ENCODE data around the gene FAM168B. TPM values are rescaled to one million over a fixed set of nuclear protein-coding genes. Genes with fewer than 3 reads are reported as not detected.

The FAM168B gene
- total and polyA plus RNA-seq, 2 of the 13 experiments (the other 11 are each of a cell fraction or from before 2014, with no cell fraction given) = 64.5 to 113 TPM

DNA sequence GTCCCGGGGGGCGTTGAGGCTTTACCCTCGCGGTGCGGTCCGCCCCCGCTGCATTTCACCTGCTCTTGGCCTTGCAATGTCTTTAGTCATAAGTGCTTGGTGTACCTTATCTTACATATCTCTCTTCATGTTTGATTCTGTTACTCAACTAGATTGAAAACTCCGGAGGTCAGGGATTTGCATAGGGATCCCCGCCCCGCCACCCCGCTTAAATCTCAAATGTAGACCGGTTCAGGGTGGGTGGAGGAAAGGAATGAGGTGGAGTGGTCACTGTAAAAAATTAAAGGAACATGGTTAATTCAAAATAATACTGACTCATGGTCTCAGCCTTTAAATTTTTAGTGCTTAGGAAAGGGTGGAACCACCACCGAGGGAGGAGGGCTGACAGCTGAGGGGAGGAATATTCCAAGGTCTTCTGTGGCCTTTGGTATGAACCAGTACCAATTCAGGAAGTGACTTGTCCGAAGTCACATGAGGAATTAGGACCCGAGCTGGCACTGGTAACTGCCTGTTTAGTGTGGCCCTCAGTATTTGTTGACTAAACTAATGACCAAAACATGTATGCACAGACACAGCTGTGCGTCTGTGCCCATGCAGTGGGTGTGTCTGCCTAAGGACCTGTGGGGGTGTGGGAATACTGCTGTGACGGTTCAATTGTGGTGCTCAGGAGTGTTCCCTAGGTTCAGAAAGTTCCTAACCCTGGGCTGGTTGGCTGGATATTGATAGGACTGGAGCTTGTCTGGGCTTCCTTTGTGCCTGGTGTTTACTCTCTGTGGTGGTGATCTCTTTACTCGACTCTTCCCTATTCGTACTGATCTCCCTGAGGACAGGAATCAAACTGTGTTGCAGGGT, 12.9 kb upstream of the FAM168B start (continued):
- TF ChIP-seq, protein P1, sequence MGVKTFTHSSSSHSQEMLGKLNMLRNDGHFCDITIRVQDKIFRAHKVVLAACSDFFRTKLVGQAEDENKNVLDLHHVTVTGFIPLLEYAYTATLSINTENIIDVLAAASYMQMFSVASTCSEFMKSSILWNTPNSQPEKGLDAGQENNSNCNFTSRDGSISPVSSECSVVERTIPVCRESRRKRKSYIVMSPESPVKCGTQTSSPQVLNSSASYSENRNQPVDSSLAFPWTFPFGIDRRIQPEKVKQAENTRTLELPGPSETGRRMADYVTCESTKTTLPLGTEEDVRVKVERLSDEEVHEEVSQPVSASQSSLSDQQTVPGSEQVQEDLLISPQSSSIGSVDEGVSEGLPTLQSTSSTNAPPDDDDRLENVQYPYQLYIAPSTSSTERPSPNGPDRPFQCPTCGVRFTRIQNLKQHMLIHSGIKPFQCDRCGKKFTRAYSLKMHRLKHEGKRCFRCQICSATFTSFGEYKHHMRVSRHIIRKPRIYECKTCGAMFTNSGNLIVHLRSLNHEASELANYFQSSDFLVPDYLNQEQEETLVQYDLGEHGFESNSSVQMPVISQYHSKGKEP (CRISPR knock-in tag; IDR thresholded peaks at IDR 0.05) = no peak
- TF ChIP-seq MEF2D (CRISPR knock-in tag; IDR thresholded peaks at IDR 0.05) (0 out of 2 replicates have a peak, but pooled peaks have one; percentile 48), MXI1 (IDR thresholded peaks at IDR 0.05; ENCODE audit: borderline replicate concordance, low read depth, low read length) (peak; percentile 83; the same call in 2 of the 3 replicates), GZF1 (CRISPR knock-in tag; IDR thresholded peaks at IDR 0.05) (0 out of 2 replicates have a peak, but pooled peaks have one; percentile 24), ZNF292 (CRISPR knock-in tag; IDR thresholded peaks at IDR 0.05; ENCODE audit: borderline replicate concordance, low read depth) (peak; percentile 54; the same call in 1 of the 2 replicates), HIC2 (CRISPR knock-in tag; IDR thresholded peaks at IDR 0.05; ENCODE audit: low read depth) (peak; percentile 36; the same call in 1 of the 2 replicates), XRCC5 (optimal IDR thresholded peaks at IDR 0.05; ENCODE audit: low read length) (peak; percentile 60), MEIS1 (CRISPR knock-in tag; IDR thresholded peaks at IDR 0.05; ENCODE audit: borderline replicate concordance) (peak; percentile 88; the same call in 1 of the 2 replicates), NONO (IDR thresholded peaks at IDR 0.05) (no peak), NONO (CRISPR knock-in tag; conservative IDR thresholded peaks at IDR 0.05) (0 out of 2 replicates have a peak, but pooled peaks have one; percentile 7), ZFX (CRISPR knock-in tag; IDR thresholded peaks at IDR 0.05; ENCODE audit: low read depth) (peak; percentile 75), ZNF883 (CRISPR knock-in tag; IDR thresholded peaks at IDR 0.05; ENCODE audit: not compliant biosample characterization) (no peak), KLF9 (CRISPR knock-in tag; IDR thresholded peaks at IDR 0.05; ENCODE audit: low read depth) (peak; percentile 97; the same call in 1 of the 2 replicates), DPF2 (CRISPR knock-in tag; IDR thresholded peaks at IDR 0.05; ENCODE audit: borderline replicate concordance, low read depth) (0 out of 2 replicates have a peak, but pooled peaks have one; percentile 48), POLR2AphosphoS5 (IDR thresholded peaks at IDR 0.05; ENCODE audit: low read depth, low read length) (peak; percentile 19; the same call in 1 of the 2 replicates), ZNF205 (CRISPR knock-in tag; IDR thresholded peaks at IDR 0.05) (0 out of 2 replicates have a peak, but pooled peaks have one; percentile 60), ZNF570 (CRISPR knock-in tag; IDR thresholded peaks at IDR 0.05; ENCODE audit: borderline replicate concordance) (no peak), FOXA1 (IDR thresholded peaks at IDR 0.05) (no peak), FOXA1 (CRISPR knock-in tag; IDR thresholded peaks at IDR 0.05) (peak; percentile 66; the same call in 1 of the 2 replicates)
- TF ChIP-seq, protein P2, sequence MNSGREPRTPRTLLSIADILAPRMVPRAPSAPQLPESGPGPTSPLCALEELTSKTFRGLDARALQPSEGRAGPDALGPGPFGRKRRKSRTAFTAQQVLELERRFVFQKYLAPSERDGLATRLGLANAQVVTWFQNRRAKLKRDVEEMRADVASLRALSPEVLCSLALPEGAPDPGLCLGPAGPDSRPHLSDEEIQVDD (CRISPR knock-in tag; IDR thresholded peaks at IDR 0.05; ENCODE audit: borderline replicate concordance) = 0 out of 2 replicates have a peak, but pooled peaks have one; percentile 48
- TF ChIP-seq, protein P3, sequence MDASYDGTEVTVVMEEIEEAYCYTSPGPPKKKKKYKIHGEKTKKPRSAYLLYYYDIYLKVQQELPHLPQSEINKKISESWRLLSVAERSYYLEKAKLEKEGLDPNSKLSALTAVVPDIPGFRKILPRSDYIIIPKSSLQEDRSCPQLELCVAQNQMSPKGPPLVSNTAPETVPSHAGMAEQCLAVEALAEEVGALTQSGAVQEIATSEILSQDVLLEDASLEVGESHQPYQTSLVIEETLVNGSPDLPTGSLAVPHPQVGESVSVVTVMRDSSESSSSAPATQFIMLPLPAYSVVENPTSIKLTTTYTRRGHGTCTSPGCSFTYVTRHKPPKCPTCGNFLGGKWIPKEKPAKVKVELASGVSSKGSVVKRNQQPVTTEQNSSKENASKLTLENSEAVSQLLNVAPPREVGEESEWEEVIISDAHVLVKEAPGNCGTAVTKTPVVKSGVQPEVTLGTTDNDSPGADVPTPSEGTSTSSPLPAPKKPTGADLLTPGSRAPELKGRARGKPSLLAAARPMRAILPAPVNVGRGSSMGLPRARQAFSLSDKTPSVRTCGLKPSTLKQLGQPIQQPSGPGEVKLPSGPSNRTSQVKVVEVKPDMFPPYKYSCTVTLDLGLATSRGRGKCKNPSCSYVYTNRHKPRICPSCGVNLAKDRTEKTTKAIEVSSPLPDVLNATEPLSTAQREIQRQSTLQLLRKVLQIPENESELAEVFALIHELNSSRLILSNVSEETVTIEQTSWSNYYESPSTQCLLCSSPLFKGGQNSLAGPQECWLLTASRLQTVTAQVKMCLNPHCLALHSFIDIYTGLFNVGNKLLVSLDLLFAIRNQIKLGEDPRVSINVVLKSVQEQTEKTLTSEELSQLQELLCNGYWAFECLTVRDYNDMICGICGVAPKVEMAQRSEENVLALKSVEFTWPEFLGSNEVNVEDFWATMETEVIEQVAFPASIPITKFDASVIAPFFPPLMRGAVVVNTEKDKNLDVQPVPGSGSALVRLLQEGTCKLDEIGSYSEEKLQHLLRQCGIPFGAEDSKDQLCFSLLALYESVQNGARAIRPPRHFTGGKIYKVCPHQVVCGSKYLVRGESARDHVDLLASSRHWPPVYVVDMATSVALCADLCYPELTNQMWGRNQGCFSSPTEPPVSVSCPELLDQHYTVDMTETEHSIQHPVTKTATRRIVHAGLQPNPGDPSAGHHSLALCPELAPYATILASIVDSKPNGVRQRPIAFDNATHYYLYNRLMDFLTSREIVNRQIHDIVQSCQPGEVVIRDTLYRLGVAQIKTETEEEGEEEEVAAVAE (CRISPR knock-in tag; IDR thresholded peaks at IDR 0.05; ENCODE audit: borderline replicate concordance) = 0 out of 2 replicates have a peak, but pooled peaks have one; percentile 50

Data from HepG2 (cell line).